NCI-H146 treated with DMSO at 0.1 percent for 48 hours (cell line): ENCODE results near the gene EGFR.
"Not testable (repeated sequence)": the region's sequence is repeated elsewhere in the genome, so short reads cannot be mapped to it uniquely, and the experiment has no call there.

Experiments used
- DNase-seq: peaks from one replicate; lab custom pipeline; 2025; ENCODE audit not compliant: unreplicated experiment; lab: John Stamatoyannopoulos, UW

EGFR gene

GRCh38 chr7:55164527-55164926, 145.7 kb downstream of the EGFR start:
- no peak for DNase-seq

DNA sequence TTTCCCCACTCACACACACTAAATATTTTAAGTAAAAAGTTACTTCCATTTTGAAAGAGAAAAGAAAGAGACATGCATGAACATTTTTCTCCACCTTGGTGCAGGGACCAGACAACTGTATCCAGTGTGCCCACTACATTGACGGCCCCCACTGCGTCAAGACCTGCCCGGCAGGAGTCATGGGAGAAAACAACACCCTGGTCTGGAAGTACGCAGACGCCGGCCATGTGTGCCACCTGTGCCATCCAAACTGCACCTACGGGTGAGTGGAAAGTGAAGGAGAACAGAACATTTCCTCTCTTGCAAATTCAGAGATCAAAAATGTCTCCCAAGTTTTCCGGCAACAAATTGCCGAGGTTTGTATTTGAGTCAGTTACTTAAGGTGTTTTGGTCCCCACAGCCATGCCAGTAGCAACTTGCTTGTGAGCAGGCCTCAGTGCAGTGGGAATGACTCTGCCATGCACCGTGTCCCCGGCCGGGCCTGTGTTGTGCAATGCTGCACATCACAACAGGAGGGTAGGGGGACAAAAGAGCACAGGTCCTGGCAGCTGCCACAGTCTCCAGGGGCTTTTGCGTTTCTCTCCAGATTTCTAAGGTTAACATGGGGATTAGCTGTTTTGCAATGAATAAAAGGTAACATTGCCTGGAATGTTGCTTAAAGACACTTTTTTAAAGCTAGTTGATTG, 146.5 kb downstream of the EGFR start:
- DNase-seq = no peak

GRCh38 chr7:55167296-55167695, 148.5 kb downstream of the EGFR start:
- not testable (repeated sequence) for DNase-seq

GRCh38 chr7:55170335-55171069, 151.7 kb downstream of the EGFR start:
- DNase-seq = no peak

- DNase-seq = no peak
These were observed 152.3 kb downstream of the EGFR start for GRCh38 chr7:55171157-55171556.

DNA sequence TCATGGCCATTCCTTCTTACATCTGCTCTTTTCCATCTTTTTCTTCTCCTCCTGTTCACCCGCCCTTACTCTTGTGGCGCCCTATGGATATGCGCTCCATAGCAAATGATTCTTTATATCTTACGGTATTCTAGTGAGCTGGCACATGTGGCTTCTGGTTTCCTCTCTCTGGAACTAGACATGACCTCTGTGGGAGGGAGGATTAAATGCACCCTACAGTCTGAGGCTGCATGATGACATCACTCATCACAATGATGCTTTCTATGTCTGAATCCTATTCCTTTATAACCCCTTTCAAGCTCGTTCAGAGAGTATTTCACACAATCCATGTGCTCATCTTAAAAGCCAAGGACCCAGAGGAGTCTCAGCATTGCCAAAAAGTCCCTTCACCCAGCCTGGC, 153.3 kb downstream of the EGFR start:
- DNase-seq = no peak

- DNase-seq = no peak
These were observed 154.2 kb downstream of the EGFR start for GRCh38 chr7:55172881-55173609.

DNA sequence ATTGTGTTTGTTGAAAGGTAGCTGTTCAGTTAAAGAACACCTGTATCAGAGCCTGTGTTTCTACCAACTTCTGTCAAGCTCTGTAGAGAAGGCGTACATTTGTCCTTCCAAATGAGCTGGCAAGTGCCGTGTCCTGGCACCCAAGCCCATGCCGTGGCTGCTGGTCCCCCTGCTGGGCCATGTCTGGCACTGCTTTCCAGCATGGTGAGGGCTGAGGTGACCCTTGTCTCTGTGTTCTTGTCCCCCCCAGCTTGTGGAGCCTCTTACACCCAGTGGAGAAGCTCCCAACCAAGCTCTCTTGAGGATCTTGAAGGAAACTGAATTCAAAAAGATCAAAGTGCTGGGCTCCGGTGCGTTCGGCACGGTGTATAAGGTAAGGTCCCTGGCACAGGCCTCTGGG, 154.9 kb downstream of the EGFR start:
- DNase-seq = no peak

GRCh38 chr7:55174456-55174855, 155.6 kb downstream of the EGFR start:
- no peak for DNase-seq

DNA sequence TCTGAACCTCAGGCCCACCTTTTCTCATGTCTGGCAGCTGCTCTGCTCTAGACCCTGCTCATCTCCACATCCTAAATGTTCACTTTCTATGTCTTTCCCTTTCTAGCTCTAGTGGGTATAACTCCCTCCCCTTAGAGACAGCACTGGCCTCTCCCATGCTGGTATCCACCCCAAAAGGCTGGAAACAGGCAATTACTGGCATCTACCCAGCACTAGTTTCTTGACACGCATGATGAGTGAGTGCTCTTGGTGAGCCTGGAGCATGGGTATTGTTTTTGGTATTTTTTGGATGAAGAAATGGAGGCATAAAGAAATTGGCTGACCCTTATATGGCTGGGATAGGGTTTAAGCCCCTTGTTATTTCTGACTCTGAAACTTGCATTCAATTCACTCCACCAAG, 156.0 kb downstream of the EGFR start:
- no peak for DNase-seq

DNA sequence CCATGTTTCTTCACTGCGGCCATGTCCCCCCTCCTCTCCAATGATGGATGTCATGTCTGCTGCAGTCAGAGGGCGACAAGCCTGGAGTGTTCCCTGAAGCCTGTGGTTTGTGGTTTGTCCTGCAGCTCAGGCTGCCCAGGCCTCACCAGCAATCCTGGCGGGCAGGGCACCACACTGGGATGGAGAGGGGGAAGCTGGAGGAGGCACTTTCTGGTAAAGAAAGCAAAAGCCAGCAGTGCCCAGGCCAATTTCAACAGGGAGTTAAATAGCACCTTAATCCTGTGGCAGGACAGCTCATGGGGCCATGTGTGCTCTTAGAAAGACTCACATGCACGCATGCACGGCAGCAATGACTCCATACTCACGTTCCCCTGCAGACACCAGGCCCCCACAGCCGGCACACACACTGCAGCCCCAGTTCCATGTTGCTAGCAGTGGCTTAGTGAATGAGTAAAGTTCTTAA, 158.3 kb downstream of the EGFR start:
- DNase-seq = no peak

- no peak for DNase-seq
These were observed 158.9 kb downstream of the EGFR start for GRCh38 chr7:55177589-55178261.

DNA sequence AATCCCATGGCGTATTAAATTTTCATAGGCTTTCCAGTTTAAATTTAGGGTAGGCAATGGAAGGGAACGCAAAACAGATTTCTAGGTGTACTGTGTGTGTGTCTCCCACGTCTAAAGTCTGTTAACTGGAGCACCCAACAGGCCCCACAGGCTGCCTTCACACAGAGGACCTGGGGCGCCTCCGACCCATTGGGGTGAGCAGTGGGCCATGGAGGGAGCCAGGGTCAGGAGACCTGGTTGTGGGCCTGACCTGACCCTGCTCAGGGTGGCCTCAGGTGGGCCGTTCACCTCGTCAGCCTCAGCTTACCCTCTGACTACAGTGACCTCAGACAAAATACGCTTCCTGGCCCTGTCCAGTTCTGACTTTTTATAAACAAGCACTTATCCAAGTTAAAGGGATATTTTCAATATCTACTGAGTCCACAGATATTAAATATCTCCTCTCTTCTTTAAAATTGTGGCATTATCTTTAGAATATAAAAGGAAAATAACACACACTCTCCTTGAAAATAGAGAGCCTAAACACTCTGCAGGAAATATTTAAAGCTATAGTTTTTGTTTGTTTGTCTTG, 159.6 kb downstream of the EGFR start:
- no peak for DNase-seq

DNA sequence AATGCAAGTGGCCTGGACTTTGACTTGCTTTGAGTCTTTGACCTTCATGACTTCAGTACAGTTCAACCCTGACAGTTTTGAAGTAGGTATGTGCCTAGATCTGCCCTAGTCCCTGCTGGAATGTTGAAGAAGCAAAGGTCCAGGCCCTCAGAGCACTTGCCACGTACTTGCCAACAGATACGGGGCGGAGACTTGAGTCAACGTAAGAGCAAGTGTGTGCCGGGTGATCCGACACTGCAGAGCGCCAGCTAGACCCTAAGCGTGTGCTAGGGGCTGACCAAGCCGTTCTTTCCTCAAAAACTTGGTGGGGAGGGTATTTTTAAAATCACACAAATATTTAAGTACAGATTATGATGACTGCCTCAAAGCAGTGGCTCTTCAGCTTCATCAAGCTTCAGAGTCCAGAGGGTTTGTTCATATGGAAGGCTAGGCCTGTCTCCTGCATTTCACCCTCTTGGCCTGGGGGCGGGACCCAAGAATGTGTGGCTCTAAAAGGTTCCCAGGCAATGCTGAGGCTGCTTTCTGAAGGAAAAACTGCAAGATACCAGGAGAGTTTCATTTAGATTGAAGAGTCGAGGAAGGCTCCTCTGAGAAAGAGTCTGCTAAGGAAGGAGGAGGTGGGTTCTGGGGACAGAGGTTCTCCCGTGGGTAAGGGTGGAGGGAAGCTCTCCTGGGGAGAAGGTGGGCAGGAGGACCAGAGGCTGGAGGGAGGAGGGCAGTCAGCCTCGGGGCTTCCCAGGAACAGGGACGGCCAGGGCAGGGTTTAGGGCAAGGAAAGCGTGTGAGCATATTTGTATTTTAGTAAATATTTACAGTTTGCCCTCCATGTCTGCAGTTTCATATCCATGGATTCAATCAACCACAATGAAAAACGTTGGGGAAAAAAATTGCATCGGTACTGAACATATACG, 160.3 kb downstream of the EGFR start:
- DNase-seq = no peak

GRCh38 chr7:55179931-55180682, 161.3 kb downstream of the EGFR start:
- DNase-seq = no peak

DNA sequence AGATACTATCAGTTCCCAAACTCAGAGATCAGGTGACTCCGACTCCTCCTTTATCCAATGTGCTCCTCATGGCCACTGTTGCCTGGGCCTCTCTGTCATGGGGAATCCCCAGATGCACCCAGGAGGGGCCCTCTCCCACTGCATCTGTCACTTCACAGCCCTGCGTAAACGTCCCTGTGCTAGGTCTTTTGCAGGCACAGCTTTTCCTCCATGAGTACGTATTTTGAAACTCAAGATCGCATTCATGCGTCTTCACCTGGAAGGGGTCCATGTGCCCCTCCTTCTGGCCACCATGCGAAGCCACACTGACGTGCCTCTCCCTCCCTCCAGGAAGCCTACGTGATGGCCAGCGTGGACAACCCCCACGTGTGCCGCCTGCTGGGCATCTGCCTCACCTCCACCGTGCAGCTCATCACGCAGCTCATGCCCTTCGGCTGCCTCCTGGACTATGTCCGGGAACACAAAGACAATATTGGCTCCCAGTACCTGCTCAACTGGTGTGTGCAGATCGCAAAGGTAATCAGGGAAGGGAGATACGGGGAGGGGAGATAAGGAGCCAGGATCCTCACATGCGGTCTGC, 162.2 kb downstream of the EGFR start:
- no peak for DNase-seq

- no peak for DNase-seq
These were observed 162.9 kb downstream of the EGFR start for GRCh38 chr7:55181762-55182161.

DNA sequence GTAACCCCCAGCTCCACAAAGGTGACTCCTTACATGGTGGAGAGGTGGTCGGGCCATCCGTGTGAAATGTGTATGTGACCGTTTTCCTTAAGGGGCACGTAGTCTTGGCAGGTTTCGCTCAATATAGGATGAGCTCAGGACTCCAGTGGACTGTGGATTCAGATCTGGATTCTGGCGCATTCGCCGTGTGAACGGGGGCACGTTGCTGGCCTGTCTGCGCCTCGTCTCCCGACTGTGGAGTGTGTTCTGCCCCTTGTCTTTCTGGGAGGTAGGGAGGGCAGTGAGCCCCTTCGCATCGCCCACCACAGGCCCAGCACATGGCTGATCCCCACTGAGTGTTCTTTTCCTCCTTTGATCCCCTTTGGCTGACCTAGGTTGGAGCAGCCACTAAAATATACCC, 165.1 kb downstream of the EGFR start:
- no peak for DNase-seq

DNA sequence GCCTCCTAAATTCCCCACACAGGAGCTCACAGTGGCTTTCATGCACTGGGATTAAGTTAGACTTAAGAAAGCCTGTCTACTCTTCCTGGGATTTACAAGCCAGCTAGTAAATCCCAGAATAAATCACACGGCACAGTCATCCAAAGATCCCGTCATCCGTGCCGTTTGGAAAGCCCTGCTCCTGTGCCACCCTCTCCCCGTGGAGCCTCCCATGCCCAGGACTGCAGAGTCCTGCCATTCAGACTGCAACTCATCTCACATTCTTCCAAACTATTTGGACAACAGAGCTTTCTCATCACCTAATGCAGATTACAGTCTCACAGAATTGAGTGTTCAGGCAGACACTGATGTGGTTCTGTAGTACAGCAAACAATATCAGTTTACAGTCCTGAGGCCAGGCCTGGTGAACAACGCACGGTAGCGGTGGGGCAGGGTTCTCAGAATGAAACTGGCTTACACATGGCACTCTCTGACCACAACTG, 166.5 kb downstream of the EGFR start:
- DNase-seq = no peak
